Stimulated activated CD8-positive, alpha-beta memory T cell treated with anti-CD3 and anti-CD28 coated beads, Interleukin-12 subunit alpha, Interleukin-12 subunit beta, amount 100 ng/mL, for 24 hours (primary cell): Measurements from ENCODE around the gene FNDC10.
"Not testable (repeated sequence)": the region's sequence is repeated elsewhere in the genome, so short reads cannot be mapped to it uniquely, and the experiment has no call there.

Source experiments
- DNase-seq: peaks from one replicate; pipeline ENCODE4 v3.0.0-alpha.2; 2020; ENCODE audit errors: extremely low read depth

The FNDC10 gene

GRCh38 chr1:1567152-1567875, 32.6 kb downstream of the FNDC10 start:
- DNase-seq, result no peak

GRCh38 chr1:1565340-1565739, 34.6 kb downstream of the FNDC10 start:
- no peak for DNase-seq

- DNase-seq, result no peak
These were observed 35.7 kb downstream of the FNDC10 start for GRCh38 chr1:1564268-1564667.

- DNase-seq, result no peak
These were observed 36.2 kb downstream of the FNDC10 start for GRCh38 chr1:1563688-1564087.

- no peak for DNase-seq
These were observed 37.3 kb downstream of the FNDC10 start for GRCh38 chr1:1562556-1563195.

GRCh38 chr1:1561801-1562470, 38.0 kb downstream of the FNDC10 start:
- no peak for DNase-seq

GRCh38 chr1:1560178-1560577, 39.8 kb downstream of the FNDC10 start:
- no peak for DNase-seq

GRCh38 chr1:1559066-1559465, 40.9 kb downstream of the FNDC10 start:
- no peak for DNase-seq

- no peak for DNase-seq
These were observed 41.3 kb downstream of the FNDC10 start for GRCh38 chr1:1558591-1558990.

GRCh38 chr1:1557688-1558087, 42.2 kb downstream of the FNDC10 start:
- DNase-seq, result not testable (repeated sequence)

GRCh38 chr1:1556961-1557360, 43.0 kb downstream of the FNDC10 start:
- DNase-seq, result not testable (repeated sequence)

- DNase-seq, result no peak
These were observed 43.4 kb downstream of the FNDC10 start for GRCh38 chr1:1556505-1556904.

GRCh38 chr1:1554926-1555915, 44.7 kb downstream of the FNDC10 start:
- DNase-seq, result no peak

- DNase-seq, result no peak
These were observed 45.4 kb downstream of the FNDC10 start for GRCh38 chr1:1554550-1554925.

- DNase-seq, result no peak
These were observed 46.0 kb downstream of the FNDC10 start for GRCh38 chr1:1553821-1554494.

GRCh38 chr1:1552263-1552639, 47.7 kb downstream of the FNDC10 start:
- DNase-seq, result no peak

GRCh38 chr1:1551524-1552262, 48.2 kb downstream of the FNDC10 start:
- no peak for DNase-seq

- DNase-seq, result no peak
These were observed 49.1 kb downstream of the FNDC10 start for GRCh38 chr1:1550591-1551432.

- DNase-seq, result no peak
These were observed 49.8 kb downstream of the FNDC10 start for GRCh38 chr1:1550087-1550486.

GRCh38 chr1:1548591-1548990, 51.3 kb downstream of the FNDC10 start:
- no peak for DNase-seq
